Bronchial epithelial cell (primary cell): ENCODE data around the gene HSPB6. TPM values are rescaled to one million over a fixed set of nuclear protein-coding genes. Genes with fewer than 3 reads are reported as not detected.
"Not testable (repeated sequence)": the region's sequence is repeated elsewhere in the genome, so short reads cannot be mapped to it uniquely, and the experiment has no call there.

Experiments used
- DNase-seq: peaks from one replicate; pipeline ENCODE4 v3.0.0-alpha.2; 2010; ENCODE audit warnings: low read depth
- FAIRE-seq: peaks from 2 replicates; lab custom pipeline; 2011; peaks lifted over from hg19 to GRCh38; lab: Jason Lieb, UNC
- H3K27me3 ChIP-seq: 2 replicates; pipeline ENCODE4 v1.5.1; 2011; ENCODE audit warnings: low read length; ENCODE audit not compliant: control insufficient read depth, insufficient read depth
- H3K36me3 ChIP-seq: 2 replicates; pipeline ENCODE4 v1.5.1; 2011; ENCODE audit warnings: low read length; ENCODE audit not compliant: control insufficient read depth, insufficient read depth
- H3K4me3 ChIP-seq: 2 replicates; pipeline ENCODE4 v1.5.1; 2011; ENCODE audit warnings: mild to moderate bottlenecking, low read depth, low read length, control low read depth
- total RNA-seq: library from RNA; depleted of rRNA; stranded (reverse); fragments of >200 nt; gene quantifications from 2 replicates; pipeline ENCODE4 v1.2.1, GENCODE V29; 2014
- TF ChIP-seq, protein P1 (sequence below): IDR thresholded peaks from 2 replicates; pipeline ENCODE4 v1.5.1; 2011; ENCODE audit warnings: mild to moderate bottlenecking, moderate library complexity, low read length, control low read depth, inconsistent platforms; ENCODE audit not compliant: insufficient read depth, severe bottlenecking

The HSPB6 gene
- total RNA-seq, 1 donor from 2014 or later: 1.3 TPM

DNA sequence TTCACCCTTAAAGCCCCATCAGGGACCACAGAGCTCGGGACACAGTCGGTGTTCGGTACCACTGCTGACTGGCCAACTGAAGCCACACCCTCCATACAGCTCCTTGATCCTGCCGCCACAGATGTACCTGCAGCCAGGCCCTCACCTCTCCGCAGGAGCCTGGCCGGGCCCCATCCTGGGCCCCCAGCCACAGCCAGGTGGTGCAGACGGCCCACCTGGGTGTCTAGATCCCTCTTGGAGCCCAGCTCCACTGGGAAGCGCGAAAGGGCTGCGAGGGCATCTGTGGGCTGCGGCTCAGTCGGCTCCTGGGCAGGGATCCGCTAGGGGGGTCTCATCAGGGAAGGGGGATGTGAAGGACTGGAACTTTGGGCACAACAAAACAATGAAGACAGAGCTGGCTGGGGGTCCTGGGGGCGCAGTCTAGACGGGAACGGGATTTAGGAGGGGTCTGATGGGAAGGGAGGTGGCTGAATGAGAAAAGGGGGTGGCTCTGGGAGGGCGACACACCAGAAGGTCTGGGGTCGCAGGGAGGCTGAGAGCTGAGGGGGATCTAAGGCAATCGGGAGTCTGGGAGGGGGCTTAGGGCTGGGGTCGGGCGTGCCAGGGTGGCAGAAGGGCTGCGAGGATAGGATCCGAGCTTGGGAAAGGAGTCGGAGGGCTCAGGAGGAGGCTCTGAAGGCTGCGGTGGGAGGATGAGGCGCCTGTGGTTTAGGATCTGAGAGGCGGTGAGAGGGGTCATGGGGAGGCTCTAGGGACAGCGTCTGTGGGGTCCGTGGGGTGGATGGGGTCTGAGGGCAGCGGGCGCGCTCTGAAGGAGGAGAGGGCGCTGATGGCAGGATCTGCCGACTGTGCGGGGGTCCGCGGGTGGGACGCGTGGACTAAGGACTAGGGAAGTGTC, 40.1 kb upstream of the HSPB6 start:
- no peak for DNase-seq
- Histone ChIP-seq H3K27me3 (peaks cover 11% of the 10 kb centered on the region), H3K36me3 (no peaks in the 10 kb centered on the region), H3K4me3 (no peak overlapping the region)
- FAIRE-seq: no peak
- TF ChIP-seq, protein P1, sequence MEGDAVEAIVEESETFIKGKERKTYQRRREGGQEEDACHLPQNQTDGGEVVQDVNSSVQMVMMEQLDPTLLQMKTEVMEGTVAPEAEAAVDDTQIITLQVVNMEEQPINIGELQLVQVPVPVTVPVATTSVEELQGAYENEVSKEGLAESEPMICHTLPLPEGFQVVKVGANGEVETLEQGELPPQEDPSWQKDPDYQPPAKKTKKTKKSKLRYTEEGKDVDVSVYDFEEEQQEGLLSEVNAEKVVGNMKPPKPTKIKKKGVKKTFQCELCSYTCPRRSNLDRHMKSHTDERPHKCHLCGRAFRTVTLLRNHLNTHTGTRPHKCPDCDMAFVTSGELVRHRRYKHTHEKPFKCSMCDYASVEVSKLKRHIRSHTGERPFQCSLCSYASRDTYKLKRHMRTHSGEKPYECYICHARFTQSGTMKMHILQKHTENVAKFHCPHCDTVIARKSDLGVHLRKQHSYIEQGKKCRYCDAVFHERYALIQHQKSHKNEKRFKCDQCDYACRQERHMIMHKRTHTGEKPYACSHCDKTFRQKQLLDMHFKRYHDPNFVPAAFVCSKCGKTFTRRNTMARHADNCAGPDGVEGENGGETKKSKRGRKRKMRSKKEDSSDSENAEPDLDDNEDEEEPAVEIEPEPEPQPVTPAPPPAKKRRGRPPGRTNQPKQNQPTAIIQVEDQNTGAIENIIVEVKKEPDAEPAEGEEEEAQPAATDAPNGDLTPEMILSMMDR: no peak

GRCh38 chr19:35795564-35795963, 38.7 kb upstream of the HSPB6 start:
- not testable (repeated sequence) for H3K36me3 ChIP-seq, FAIRE-seq, H3K4me3 ChIP-seq, DNase-seq
- H3K27me3 ChIP-seq: peaks cover 11% of the 10 kb centered on the region

GRCh38 chr19:35793381-35794165, 36.7 kb upstream of the HSPB6 start:
- no peak for DNase-seq
- Histone ChIP-seq H3K4me3 (no peak overlapping the region), H3K36me3 (no peaks in the 10 kb centered on the region), H3K27me3 (peaks cover 11% of the 10 kb centered on the region)
- FAIRE-seq: no peak
- TF ChIP-seq, protein P1: no peak

GRCh38 chr19:35792888-35793287, 36.1 kb upstream of the HSPB6 start:
- DNase-seq (no peak), FAIRE-seq (no peak)
- TF ChIP-seq, protein P1: no peak
- Histone ChIP-seq H3K27me3 (peaks cover 11% of the 10 kb centered on the region), H3K36me3 (no peaks in the 10 kb centered on the region), H3K4me3 (no peak overlapping the region)

- Histone ChIP-seq H3K4me3 (no peak overlapping the region), H3K27me3 (peaks cover 9% of the 10 kb centered on the region), H3K36me3 (no peaks in the 10 kb centered on the region)
- TF ChIP-seq, protein P1: no peak
- FAIRE-seq (no peak), DNase-seq (no peak)
Measured at GRCh38 chr19:35792312-35792711, 35.5 kb upstream of the HSPB6 start.

- FAIRE-seq (no peak), DNase-seq (no peak)
- H3K36me3 ChIP-seq: no peaks in the 10 kb centered on the region
- H3K27me3 ChIP-seq: peaks cover 7% of the 10 kb centered on the region
- TF ChIP-seq, protein P1: no peak
- no peak overlapping the region for H3K4me3 ChIP-seq
Measured at GRCh38 chr19:35791814-35792279, 35.0 kb upstream of the HSPB6 start.
